HepG2 (cell line): ENCODE results near the gene ATP4A. TPM values are rescaled to one million over a fixed set of nuclear protein-coding genes. Genes with fewer than 3 reads are reported as not detected.

ENCODE experiments used
- ATAC-seq: fragments of 200-7000 bp; cut with Tn5 transposase; 3 replicates; pipeline ENCODE4 v1.9.1; 2020; ENCODE audit warnings: mild to moderate bottlenecking, moderate library complexity
- BruUV-seq: library from RNA; stranded (reverse); fragments of 400-500 nt; replicated peaks from 2 replicates; lab custom pipeline; 2021; lab: Mats Ljungman, UMichigan
- CTCF ChIA-PET: fragments of 300-600 bp; formaldehyde crosslinking; extraction: SDS; loops from one replicate; lab custom pipeline; 2021; ENCODE audit warnings: low total read pairs, inconsistent platforms, low intra/inter-chr PET ratio; lab: Yijun Ruan, JAX
- POLR2A ChIA-PET: fragments of 350-600 bp; sonication (Branson Sonifier 250); formaldehyde crosslinking; loops from one replicate; lab custom pipeline; 2020; ENCODE audit warnings: antibody characterized with exemption, inconsistent platforms; lab: Yijun Ruan, JAX
- DNase-seq: peaks from one replicate; pipeline ENCODE4 v3.0.0-alpha.2; 2015; ENCODE audit warnings: low spot score
- FAIRE-seq: peaks from 3 replicates; lab custom pipeline; 2011; peaks lifted over from hg19 to GRCh38; lab: Jason Lieb, UNC
- H2AFZ ChIP-seq: one replicate; pipeline ENCODE4 v1.6.1; 2011; ENCODE audit warnings: low read length, inconsistent platforms
- H3K27ac ChIP-seq: fragments of 300-600 bp; 3 replicates; pipeline ENCODE4 v1.8.0; 2011; ENCODE audit warnings: mixed run types, mild to moderate bottlenecking, mixed read lengths, low read length, inconsistent platforms; ENCODE audit not compliant: insufficient read depth; ENCODE audit errors: extremely low read length
- H3K27me3 ChIP-seq, 2 experiments: fragments of 200-600 bp in 1 of 2; 2 replicates in 1 of 2; 3 replicates in 1 of 2; pipeline versions ENCODE4 v1.6.0 to v1.8.0; 2011; ENCODE audit warnings: low read length in 2 of 2, mild to moderate bottlenecking in 2 of 2, moderate library complexity in 2 of 2, inconsistent platforms in 1 of 2; ENCODE audit not compliant: insufficient read depth in 2 of 2, control insufficient read depth in 1 of 2
- H3K36me3 ChIP-seq, 2 experiments: fragments of 200-600 bp in 1 of 2; replicated peaks in 1 of 2; 2 replicates in 1 of 2; 3 replicates in 1 of 2; pipeline versions ENCODE4 v1.5.1 to v1.8.0; 2011; ENCODE audit warnings: low read length in 2 of 2, inconsistent platforms in 1 of 2; ENCODE audit not compliant: insufficient read depth in 2 of 2, control insufficient read depth in 1 of 2
- H3K4me1 ChIP-seq: 2 replicates; pipeline ENCODE4 v1.5.1; 2012; ENCODE audit warnings: low read length, inconsistent platforms; ENCODE audit not compliant: insufficient read depth
- H3K4me2 ChIP-seq: 2 replicates; pipeline ENCODE4 v1.6.0; 2011; ENCODE audit warnings: low read depth, low read length, inconsistent platforms
- H3K4me3 ChIP-seq, 3 experiments: fragments of 200-600 bp in 1 of 3; sonication (generic), shearing (Covaris generic) in 1 of 3; replicated peaks in 1 of 3; 2 replicates each; pipeline ENCODE4 v1.5.1; 2011 to 2016; ENCODE audit warnings: low read length in 3 of 3, inconsistent platforms in 2 of 3, low read depth in 2 of 3, mild to moderate bottlenecking in 2 of 3, control low read depth in 1 of 3, mixed read lengths in 1 of 3; ENCODE audit not compliant: insufficient read depth in 1 of 3
- H3K79me2 ChIP-seq: one replicate; pipeline ENCODE4 v1.6.1; 2011; ENCODE audit warnings: low read length, inconsistent platforms; ENCODE audit not compliant: insufficient read depth
- H3K9ac ChIP-seq: 2 replicates; pipeline ENCODE4 v1.6.0; 2011; ENCODE audit warnings: mild to moderate bottlenecking, low read depth, low read length, inconsistent platforms; ENCODE audit not compliant: insufficient read depth
- H3K9me3 ChIP-seq: 2 replicates; pipeline ENCODE4 v1.5.1; 2012; ENCODE audit warnings: mild to moderate bottlenecking, low read length
- H4K20me1 ChIP-seq: 2 replicates; pipeline ENCODE4 v1.6.0; 2011; ENCODE audit warnings: inconsistent platforms, mild to moderate bottlenecking, low read length, moderate library complexity; ENCODE audit not compliant: insufficient read depth
- HDAC6 ChIP-seq: fragments of 200-600 bp; sonication (generic); IDR thresholded peaks from 2 replicates; pipeline ENCODE4 v1.7.0; 2017; ENCODE audit warnings: mild to moderate bottlenecking, antibody characterized with exemption, low read length, low read depth
- HNRNPK ChIP-seq: fragments of 200-400 bp; formaldehyde crosslinking; IDR thresholded peaks from 2 replicates; pipeline ENCODE4 v1.6.1; 2018; ENCODE audit warnings: low read length, low read depth, moderate library complexity, mild to moderate bottlenecking; ENCODE audit not compliant: poor library complexity, severe bottlenecking
- NFYB ChIP-seq: sonication (generic); formaldehyde crosslinking; IDR thresholded peaks from 2 replicates; pipeline ENCODE4 v1.4.0; 2020; ENCODE audit warnings: missing genetic modification reagents
- NFYC ChIP-seq: IDR thresholded peaks from 2 replicates; pipeline ENCODE4 v1.6.1; 2016; ENCODE audit warnings: missing genetic modification reagents, missing compliant biosample characterization
- SP2 ChIP-seq: sonication (generic); formaldehyde crosslinking; IDR thresholded peaks from 2 replicates; pipeline ENCODE4 v1.5.1; 2020; ENCODE audit warnings: mild to moderate bottlenecking, missing genetic modification reagents
- ZNF773 ChIP-seq: sonication (generic); formaldehyde crosslinking; IDR thresholded peaks from 2 replicates; pipeline ENCODE4 v1.4.0; 2020; ENCODE audit warnings: missing genetic modification reagents, borderline replicate concordance
- ZZZ3 ChIP-seq: sonication (generic); formaldehyde crosslinking; IDR thresholded peaks from 2 replicates; pipeline ENCODE4 v1.4.0; 2020; ENCODE audit warnings: missing genetic modification reagents, mild to moderate bottlenecking, borderline replicate concordance
- WGBS: methylation state at CpG from one replicate; pipeline ENCODE4 v1.1.6; 2017; ENCODE audit warnings: low lambda C conversion rate; 5-methylcytosine and 5-hydroxymethylcytosine counted together
- in situ Hi-C: cut with HindIII; loops from 2 replicates; pipeline ENCODE4 v1.10.0; 2017; ENCODE audit warnings: low pct_unique_long_range_greater_than_20kb; ENCODE audit not compliant: extremely low pct_ligation_motif_present
- intact Hi-C: fragments of 100-400 bp; cut with micrococcal nuclease; formaldehyde crosslinking; loops from one replicate; pipeline ENCODE4 v1.10.0; 2022; ENCODE audit not compliant: unreplicated experiment
- polyA plus RNA-seq, 8 experiments: library from polyadenylated mRNA; depleted of rRNA in 3 of 8; stranded (reverse) in 7 of 8; unstranded in 1 of 8; fragments of >200 nt; fragmentation: Illumina TruSeq in 4 of 8; extraction: Trizol in 4 of 8; gene quantifications; 2 replicates each; pipeline versions ENCODE4 v1.2.1 to v1.2.3, GENCODE V29; 2011 to 2016; ENCODE audit warnings: low read depth in 4 of 8, missing spikeins in 1 of 8, mixed read lengths in 1 of 8; ENCODE audit not compliant: insufficient read depth in 1 of 8
- total RNA-seq, 5 experiments: library from RNA; depleted of rRNA; stranded (reverse); fragments of >200 nt; fragmentation: Illumina TruSeq; extraction: Trizol; gene quantifications; 2 replicates each; pipeline ENCODE4 v1.2.3, GENCODE V29; 2016; ENCODE audit warnings: low read depth in 1 of 5
- TF ChIP-seq, protein P1 (sequence below): IDR thresholded peaks from 2 replicates; pipeline ENCODE4 v1.6.1; 2016; ENCODE audit warnings: control low read depth

ATP4A gene
- total and polyA plus RNA-seq, 2 of the 13 experiments (the other 11 are each of a cell fraction or from before 2014, with no cell fraction given): 0.08 to 0.11 TPM

DNA sequence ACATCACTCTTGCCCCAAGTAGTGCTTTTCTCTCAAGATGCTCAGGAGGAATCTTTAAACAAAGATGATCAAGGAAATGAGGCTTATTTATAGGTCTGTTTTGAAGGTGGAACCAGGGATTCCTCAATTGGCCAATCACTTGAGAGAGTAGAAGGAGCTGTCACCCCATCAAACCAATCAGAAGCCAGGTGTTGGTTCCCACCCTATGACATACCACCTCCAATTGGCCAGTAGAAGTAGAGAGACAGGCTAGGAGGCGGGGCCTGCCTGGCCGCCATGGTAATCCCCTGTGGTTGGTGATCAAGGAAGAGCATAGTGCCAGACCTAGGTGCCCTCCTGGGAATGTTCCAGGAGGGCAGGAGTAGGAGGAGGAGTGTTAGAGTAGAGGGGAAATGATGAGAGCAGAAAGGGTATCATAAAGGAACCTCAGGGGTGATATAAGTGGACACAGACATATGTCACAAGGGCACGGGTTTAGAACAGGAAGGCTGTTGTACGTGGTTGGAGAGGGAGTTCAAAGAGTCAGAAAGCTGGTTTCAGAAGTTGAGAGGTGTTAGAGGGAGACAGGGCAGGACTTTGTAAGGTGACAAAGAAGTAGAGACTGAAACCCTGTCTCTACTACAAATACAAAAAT is 33.0 kb upstream of the ATP4A start:
- FAIRE-seq: no peak
- H2AFZ ChIP-seq: peak overlapping the region; percentile 46
- H3K79me2 ChIP-seq: no peaks in the 10 kb centered on the region
- WGBS: 18% methylated on average over 4 of the region's 4 CpGs
- no peaks in the 10 kb centered on the region for H3K27me3 ChIP-seq
- intact Hi-C loops (no loop called here), in situ Hi-C loops (no loop called here)
- H3K4me3 ChIP-seq: no peak overlapping the region
- ATAC-seq: peak; percentile 78
- no peak overlapping the region for H3K9ac ChIP-seq
- peak overlapping the region; percentile 38 for H3K4me2 ChIP-seq
- BruUV-seq: no TSS peak
- DNase-seq: peak; percentile 44
- H3K27ac ChIP-seq: no peak overlapping the region
- TF ChIP-seq NFYB (CRISPR knock-in tag) (peak; percentile 77), NFYC (CRISPR knock-in tag) (peak; percentile 79), HDAC6 (no peak), ZZZ3 (CRISPR knock-in tag) (no peak), SP2 (CRISPR knock-in tag) (peak; percentile 52; the same call in 1 of the 2 replicates)
- TF ChIP-seq, protein P1, sequence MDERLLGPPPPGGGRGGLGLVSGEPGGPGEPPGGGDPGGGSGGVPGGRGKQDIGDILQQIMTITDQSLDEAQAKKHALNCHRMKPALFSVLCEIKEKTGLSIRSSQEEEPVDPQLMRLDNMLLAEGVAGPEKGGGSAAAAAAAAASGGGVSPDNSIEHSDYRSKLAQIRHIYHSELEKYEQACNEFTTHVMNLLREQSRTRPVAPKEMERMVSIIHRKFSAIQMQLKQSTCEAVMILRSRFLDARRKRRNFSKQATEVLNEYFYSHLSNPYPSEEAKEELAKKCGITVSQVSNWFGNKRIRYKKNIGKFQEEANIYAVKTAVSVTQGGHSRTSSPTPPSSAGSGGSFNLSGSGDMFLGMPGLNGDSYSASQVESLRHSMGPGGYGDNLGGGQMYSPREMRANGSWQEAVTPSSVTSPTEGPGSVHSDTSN: 0 out of 2 replicates have a peak, but pooled peaks have one; percentile 32
- peaks cover 31% of the 10 kb centered on the region for H3K4me1 ChIP-seq
- no peaks in the 10 kb centered on the region for H3K36me3 ChIP-seq
- no peaks in the 10 kb centered on the region for H4K20me1 ChIP-seq
- no peaks in the 10 kb centered on the region for H3K9me3 ChIP-seq
- ChIA-PET POLR2A (interaction anchor here (0.7 to 1.2 kb wide), 2 partner anchors 9 to 45 kb away, joined by 3 to 12 read pairs; no protein-coding TSS in a partner anchor), CTCF (no interaction called here)

DNA sequence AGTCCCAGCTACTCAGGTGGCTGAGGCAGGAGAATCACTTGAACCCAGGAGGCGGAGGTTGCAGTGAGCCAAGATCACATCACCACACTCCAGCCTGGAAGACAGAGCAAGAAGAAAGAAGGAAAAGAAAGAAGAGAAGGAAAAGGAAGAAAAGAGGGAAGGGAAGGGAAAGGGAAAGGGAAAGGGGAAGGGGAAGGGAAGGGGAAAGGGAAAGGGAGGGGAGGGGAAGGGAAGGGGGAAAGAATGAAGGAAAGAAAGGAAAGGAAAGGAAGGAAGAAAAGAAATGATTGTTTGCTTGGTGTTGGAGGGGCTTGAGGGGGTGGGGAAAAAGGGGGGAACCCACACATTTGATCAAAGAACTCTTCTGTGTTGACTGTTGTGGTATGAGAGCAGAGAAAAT is 32.5 kb upstream of the ATP4A start:
- TF ChIP-seq HNRNPK: peak; percentile 17
- TF ChIP-seq ZNF773: no peak
- Histone ChIP-seq H3K9ac (no peak overlapping the region), H3K36me3 (no peaks in the 10 kb centered on the region), H3K4me3 (no peak overlapping the region), H4K20me1 (no peaks in the 10 kb centered on the region), H3K4me1 (peaks cover 31% of the 10 kb centered on the region), H2AFZ (no peak overlapping the region), H3K9me3 (no peaks in the 10 kb centered on the region), H3K4me2 (no peak overlapping the region), H3K27me3 (no peaks in the 10 kb centered on the region), H3K79me2 (no peaks in the 10 kb centered on the region), H3K27ac (no peak overlapping the region)
- DNase-seq (no peak), ATAC-seq (no peak), FAIRE-seq (no peak)
- no TSS peak for BruUV-seq
- 95% methylated on average over 1 of the region's 1 CpG for WGBS
- ChIA-PET POLR2A (interaction anchor here (1.2 kb wide), 1 partner anchor 9 kb away, joined by 12 read pairs; no protein-coding TSS in a partner anchor), CTCF (no interaction called here)
- in situ Hi-C loops: no loop called here
- intact Hi-C loops: no loop called here
